HG02642 (cell line): ENCODE data around the gene DIP2A.
A peak's percentile ranks its signal among the peaks of the same experiment; 100 is the strongest.

Experiments used
- ATAC-seq: cut with Tn5 transposase; IDR thresholded peaks from one replicate; pipeline ENCODE4 v1.9.1; 2021; ENCODE audit warnings: mild to moderate bottlenecking; ENCODE audit not compliant: unreplicated experiment, poor library complexity

Gene DIP2A

DNA sequence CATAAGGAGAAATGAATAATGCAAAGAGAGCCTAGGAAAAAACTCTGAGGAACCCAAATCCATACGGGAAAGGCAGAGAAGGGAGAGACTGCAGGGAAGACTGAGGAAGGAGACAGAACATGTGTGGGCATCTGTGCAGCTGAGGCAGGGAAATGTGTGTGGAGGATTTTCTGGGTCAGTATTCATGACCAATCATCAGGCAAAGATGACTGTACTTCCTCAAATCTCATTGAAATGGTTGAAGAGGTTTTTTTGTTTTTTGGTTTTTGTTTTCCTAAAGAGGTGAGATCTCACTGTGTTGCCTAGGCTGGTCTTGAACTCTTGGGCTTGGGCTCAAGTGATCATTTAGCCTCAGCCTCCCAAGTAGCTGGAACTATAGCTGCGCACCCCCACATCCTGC, 15.7 kb downstream of the DIP2A start:
- ATAC-seq, result no peak

DNA sequence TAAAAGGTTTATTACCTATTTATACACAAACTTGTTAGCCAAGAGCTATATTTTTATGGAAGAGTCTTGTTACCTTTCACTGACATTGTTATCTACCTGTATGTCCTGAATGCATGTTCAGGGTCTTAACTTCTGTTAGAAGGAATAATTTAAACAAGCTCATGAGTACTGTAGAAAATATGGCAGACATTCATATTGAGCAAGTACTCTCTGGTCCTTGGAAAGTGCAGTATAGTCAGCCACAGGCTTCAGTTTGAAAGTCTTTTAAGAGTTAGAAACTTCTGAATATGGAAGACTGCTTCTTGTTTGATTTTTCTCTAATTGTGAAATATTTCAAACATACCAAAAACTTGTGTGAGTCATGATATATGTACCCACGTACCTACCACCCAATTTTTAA, 16.6 kb downstream of the DIP2A start:
- no peak for ATAC-seq

DNA sequence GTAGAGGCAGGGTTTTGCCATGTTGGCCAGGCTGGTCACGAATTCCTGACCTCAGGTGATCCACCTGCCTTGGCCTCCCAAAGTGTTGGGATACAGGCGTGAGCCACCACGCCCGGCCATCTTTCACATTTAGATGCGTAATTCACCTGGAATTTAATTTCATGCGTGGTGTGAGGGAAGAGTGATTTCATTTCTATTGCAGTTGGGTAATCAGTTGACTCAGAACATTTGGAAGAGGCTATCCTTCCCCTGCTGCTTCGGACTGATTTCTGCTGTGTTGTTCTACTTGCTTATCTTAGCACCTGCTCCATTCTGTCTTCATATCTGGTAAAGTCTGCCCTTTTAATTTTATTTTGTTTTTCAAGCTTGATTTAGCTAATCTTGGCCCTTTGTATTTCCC, 19.1 kb downstream of the DIP2A start:
- no peak for ATAC-seq

DNA sequence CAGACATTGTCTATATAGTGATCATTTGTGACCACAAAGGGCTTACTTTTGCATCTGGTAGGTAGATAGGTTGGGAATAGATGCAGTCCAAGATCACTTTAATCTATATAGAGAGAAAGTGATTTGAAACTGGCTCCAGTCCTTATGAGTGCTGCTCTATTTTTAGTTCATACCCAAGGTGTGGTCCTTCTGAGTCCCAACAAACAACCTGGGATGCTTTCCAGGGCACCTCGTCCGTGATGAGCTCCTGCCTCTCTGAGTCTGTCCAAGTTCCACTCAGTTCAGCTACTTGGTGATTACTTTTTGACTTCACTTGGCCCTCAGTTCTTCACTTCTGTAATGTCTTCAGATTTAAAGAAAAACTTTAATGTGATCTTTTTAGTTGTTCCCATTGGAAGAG, 20.2 kb downstream of the DIP2A start:
- no peak for ATAC-seq

DNA sequence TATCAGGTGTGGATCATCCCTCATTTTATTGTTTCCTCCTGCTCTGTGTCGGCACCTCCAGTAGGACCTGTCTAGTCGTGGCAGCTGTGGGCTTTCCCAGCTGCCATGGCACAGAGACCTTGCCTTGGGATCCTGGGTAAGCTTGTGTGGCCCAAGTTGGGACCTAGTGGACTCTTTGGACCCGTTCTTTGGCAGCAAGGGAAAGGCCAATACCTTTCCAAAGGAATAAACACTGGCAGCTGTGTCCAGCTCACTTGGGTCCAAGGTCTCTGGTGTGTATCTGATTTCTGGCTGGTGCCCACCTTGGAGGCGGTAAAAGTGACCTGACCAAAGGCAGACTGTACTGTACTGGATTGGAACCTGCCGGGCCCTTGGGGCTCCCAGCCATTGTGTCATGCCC, 21.8 kb downstream of the DIP2A start:
- no peak for ATAC-seq

DNA sequence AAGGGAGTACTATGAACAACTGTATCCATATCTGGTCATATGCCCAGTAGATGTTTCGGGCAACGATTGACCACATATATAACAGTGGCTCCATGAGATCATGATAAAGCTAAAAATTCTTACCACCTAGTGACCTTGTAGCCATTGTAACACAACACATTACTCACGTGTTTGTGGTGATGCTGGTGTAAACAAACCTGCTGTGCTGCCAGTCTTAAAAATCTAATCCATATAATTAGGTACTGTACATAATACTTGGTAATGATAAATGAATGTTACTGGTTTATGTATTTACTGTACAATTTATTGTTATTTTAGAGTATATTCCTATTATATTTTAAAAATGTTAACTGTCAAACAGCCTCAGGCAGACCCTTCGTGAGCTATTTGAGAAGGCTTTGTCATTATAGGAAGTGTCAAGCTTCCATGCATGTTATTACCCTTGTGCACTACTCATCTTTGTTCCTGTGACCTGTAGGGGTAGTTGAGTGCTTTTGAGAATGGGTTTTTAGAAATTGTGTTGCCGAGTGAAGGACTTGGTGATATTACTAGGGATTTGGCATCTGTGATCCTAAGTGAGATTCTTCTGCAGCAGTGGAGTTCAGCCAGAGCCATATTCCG, 23.6 kb downstream of the DIP2A start:
- no peak for ATAC-seq

DNA sequence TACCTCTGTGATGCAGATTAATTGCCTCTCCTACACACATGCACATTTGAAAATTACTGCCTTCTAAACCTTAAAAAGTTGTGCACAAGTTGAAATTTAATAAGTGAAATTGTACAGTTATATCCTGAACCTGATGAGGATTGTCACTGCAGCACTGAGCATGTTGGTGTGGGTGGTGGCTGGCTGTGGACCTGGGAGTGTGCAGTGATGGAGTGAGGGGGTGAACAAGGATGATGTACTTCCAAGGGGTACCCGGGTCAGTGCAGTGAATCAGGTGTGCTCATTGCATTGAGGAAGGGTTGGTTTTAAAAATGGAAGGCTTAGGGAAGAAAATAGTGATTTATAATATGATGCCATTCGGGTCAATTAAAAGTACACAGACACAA, 24.1 kb downstream of the DIP2A start:
- no peak for ATAC-seq

DNA sequence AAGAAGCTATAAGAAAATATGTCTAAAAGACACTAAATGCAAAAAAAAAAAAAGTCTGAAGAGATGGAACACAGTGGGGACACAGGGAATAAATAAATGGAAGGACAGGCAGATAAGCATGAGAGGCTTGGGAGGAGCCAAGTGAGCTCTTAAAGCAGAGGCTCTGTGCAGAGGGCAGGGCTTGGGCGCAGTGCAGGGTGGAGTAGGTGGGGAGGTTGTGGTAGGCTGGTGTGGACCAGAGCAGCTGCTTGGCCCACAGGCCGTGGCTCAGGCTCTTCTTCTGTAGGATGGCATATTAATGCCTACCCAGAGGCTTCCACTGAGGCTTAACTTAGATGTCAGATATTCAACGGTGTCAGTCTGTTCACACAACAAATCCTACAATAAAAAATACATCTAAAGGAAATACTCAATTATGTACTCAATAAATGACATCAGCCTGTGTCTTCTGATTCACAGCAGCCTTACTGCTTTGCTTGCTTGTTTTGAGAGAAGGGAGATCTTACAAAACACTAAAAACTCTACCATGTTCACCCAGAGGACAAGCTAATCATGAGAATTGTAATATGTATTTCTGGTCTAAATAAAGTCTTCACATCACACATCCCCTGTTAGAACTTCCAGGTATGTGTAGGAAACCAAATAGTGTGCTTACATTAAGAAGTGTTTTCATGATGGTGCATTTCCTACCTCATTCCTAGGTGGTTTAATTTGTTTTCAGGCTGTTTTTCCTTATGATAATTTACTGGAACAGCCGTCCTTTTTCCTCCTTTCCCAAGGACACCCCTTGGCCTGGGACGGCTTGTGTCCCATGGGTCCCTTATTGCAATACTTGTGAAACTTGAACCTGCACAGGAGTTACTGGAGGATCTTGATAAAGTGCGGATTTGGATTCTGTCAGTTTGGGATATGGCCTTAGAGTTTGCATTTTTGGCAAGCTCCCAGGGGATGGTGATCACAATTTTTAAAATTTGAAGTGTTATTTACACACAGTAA, 24.9 kb downstream of the DIP2A start:
- no peak for ATAC-seq

DNA sequence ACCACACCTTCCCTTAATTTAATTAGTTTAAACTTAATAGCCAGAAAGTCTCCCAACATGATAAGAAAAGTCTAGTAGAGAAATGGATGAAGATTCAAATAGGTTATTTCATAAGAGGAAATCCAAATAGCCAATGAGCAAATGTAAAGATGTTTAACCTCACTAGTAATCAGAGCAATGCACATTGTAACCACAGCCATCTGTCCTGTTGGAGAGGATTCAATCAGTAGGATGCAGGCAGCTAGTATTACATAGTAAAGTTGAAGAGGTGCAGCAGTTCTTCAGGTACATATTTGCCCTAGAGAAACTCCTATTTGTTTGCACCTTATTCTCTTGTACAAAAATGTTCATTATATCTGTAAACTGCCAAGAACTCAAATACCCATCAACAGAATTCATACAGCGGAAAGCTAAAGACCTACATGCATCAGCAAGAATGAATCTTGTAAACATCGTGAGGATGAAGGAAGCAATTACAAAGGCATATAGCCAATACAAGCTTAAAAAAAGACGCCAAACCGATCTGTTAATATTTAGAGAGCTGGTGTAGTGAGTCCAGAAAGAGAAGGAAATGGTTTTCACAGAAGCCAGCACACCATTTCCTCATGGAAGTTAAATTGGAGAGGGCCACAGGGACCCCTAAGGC, 27.9 kb downstream of the DIP2A start:
- ATAC-seq, result no peak

DNA sequence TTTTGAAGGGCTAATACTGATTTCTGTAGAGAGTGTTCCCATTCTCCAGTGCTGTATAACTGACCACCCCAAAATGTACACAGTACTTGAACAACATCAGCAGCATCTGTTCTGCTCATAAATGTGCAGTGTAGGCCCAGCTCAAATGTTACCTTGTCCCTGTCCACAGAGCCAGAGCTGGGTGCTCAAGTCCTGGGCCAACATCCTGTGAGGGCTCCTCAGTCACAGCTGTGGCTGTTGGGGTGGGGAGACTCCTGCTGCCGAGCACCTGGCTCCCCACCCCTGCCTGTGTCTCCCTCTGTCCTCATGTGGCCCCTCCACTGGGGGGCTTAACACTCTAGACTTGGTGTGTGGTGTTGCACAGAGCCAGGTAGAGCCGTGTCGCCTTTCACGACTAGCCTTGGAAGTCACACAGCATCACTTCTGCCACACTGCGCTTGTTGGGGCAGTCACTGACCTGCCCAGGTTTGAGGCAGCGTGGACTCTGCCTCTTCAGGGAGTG, 30.5 kb downstream of the DIP2A start:
- ATAC-seq, result no peak

DNA sequence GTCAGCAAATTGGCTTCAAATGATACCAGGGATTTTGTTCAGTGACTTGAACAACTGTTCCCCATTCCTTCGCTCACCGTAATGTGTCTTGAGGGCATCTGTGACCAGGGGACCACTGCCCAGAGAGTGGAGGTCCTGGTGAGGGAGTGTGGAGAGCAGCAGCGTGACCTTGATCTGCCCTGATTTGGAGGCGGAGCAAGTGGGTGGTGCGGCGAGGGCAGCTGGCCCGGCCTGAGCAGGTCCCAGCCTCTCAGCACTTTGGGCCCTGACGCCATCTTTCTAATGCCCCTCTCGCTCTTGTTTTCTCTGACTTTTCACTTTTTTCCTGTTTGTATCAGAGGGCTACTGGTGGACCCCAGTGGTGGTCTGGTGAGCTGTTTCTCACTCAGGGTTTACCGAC, 31.1 kb downstream of the DIP2A start:
- no peak for ATAC-seq

DNA sequence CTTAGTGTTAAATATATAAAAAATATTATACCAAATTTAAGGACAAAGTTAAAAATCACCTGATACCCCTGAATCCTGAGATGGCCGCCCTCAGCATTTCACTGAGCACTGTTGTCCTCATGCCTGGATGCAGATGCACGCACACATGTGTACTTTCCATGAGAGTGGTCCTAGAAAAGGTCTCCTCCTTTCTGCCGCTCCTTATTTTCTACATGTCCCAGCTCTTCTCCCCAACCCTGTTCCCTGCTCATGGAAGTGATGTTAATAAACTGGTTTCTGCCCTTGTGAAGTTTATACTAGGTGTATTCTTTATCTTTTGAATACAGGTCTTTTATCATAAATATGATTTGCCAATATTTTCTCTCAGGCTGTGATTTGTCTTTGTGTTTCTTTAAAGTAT, 32.9 kb downstream of the DIP2A start:
- ATAC-seq, result no peak

DNA sequence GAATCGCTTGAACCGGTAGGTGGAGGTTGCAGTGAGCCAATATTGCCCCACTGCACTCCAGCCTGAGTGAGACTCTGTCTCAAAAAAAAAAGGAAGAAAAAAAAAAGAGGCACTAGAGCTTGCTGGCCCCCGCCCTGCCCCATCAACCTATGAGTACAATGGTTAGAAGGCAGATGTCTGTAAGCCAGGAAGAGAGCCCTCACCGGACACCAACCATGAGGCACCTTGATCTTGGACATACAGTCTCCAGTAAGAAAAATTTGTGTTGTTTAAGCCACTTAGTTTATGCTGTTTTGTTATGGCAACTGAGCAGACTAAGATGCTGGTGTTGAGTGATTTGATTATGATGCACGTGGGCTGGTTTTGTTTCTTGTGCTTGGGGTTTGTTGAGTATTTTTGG, 34.2 kb downstream of the DIP2A start:
- ATAC-seq, result no peak

DNA sequence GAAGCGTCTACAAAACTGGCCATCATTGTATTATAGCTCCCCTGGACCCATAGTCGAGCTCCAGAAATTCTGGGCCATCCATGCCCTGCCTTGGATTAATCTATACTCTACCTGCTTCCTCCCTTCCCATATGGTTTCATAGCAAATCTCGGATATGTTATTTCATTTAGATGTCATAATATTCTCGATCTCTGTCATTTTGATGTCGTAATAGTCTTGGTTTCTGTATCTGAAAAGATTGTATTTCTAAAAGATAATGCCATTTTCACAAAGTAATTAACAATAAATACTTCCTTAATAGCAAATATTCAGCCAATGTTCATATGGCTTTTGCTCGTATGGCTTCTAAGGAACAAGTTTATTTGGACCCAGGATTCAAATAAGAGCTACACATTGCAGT, 35.1 kb downstream of the DIP2A start:
- ATAC-seq, result no peak

DNA sequence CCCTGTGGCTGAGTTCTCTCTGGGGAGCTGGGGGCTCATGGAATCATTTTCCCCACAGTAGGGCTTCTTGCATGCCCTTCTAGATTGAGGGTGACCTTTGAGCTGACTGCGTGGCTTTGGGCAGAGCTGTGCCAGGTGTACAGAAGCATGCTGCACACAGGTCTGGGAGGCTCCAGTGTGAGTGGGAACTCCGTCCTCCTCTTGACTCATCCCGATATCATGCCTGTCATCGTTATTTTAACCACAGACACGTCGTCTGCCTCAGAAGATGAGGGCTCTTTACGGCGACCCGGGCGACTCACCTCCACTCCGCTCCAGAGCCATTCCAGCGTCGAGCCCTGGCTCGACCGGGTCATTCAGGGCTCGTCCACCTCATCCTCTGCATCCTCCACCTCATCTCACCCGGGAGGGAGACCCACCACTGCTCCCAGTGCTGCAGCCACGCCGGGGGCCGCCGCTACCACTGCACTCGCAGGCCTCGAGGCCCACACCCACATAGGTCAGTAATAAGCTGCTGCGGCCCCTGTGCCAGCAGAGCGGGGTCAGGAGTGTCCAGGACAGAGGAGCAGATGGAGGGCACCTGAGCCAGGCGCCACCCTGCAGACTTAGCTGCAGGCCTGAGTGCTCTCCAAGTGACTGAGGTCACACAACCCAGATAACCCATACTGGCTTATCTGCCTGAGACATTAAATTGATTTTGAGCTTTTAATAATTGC, 39.8 kb downstream of the DIP2A start:
- no peak for ATAC-seq

DNA sequence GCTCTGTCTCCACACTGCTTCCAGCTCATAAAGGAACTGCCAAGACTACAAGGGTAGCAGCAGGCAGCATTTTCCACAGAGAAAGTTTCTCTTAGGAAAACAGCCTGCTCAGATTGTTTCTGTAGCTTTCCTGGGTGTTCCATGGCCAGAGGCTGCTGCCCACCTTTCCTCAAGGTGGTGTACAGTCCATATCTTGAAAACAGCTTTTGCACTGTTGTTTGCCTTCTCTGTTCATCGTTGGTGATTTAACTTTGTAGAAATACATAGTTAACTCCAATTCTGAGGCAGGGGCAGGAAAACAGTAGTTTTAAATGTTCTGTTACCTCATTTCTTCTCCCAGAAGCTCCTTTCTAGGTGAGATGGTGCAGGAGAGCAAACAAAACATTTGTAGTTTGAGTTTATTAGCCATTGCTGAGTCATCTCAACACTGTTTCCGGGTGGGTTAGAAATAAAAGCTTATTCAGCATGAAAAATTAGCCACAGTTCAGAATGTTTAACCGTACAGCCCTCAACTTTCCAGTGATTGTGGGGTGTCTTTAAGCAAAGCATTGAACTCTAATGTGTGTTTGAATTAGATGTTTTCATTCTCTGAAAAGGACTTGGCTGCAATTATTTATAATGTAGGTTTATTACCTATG, 41.7 kb downstream of the DIP2A start:
- ATAC-seq, result no peak

DNA sequence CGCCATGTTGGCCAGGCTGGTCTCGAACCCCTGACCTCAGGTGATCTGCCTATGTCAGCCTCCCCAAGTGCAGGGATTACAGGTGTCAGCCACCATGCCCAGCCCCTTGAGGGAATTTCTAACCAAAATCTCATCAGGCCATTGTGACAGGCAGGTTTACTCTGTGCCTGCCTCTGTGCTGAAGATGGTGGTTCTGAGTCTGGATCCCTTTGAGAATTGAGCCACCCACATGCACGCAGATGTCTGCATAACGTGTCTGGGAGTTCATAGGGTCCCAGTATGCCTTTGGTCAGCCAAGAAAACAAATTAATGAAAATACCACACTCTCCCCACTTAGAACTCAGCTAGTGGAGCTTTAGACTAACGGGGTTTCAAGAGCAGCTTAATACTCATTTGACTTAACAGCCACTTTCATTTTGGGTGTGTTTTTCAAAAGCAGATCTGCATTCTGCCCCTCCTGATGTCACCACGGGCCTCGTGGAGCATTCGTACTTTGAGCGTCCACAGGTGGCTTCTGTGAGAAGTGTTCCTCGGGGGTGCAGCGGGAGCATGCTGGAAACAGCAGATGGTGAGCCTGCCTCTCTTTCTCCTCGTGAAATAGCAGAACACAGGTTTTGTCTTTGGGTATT, 45.3 kb downstream of the DIP2A start:
- ATAC-seq, result peak; percentile 60

DNA sequence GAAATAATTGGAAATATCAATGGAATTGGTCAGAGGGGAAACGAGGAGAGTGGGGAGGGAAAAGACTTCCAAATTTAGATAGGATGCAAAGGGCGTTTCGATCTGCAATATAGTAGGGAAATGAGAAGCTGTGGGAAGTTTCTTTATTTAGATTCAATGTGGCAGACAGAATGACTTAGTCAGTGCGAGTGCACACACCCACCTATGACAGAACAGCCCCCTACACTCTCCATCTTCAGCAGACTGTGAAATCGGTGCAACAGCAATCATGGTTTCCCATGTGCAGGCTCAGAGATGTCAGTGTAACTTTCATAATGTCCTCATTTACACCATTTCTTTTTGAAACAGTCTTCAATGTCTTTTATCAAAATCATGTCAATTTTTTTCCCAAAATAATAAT, 46.0 kb downstream of the DIP2A start:
- no peak for ATAC-seq

DNA sequence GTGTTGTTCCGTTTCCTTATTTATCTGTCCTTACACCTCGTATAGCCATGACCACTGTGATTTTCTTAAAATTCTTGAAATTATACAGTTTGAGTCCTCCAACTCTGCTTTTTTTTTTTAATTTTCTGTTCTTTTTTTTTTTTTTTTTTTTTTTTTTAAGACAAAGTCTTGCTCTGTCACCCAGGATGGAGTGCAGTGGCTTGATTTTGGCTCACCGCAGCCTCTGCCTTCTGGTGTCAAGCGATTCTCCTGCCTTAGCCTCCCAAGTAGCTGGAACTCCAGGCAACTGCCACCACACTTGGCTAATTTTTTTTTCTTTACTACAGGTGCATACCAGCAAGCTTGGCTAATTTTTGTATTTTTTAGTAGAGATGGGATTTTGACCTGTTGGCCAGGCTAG, 48.9 kb downstream of the DIP2A start:
- no peak for ATAC-seq
